Activated T-helper 9 cell treated with anti-CD3 and anti-CD28 coated beads, Interleukin-2, amount 50 U/mL, for 16 hours (primary cell): Measurements from ENCODE around the gene ICOS.

ENCODE experiments used
- DNase-seq: peaks from one replicate; pipeline ENCODE4 v3.0.0-alpha.2; 2020; ENCODE audit warnings: low read depth

ICOS gene

GRCh38 chr2:204010628-204011560 is 74.3 kb downstream of the ICOS start:
- no peak for DNase-seq
